ENCODE results near the gene CGB2. TPM values are rescaled to one million over a fixed set of nuclear protein-coding genes. Genes with fewer than 3 reads are reported as not detected.

CGB2 gene
- total RNA-seq, 2 experiments from 2014 or later, result not detected

- Histone ChIP-seq H3K36me3 (ENCODE audit: insufficient read depth, low read length) (peaks cover 69% of the 10 kb centered on the region), H3K27ac (ENCODE audit: low read depth, low read length, poor library complexity, severe bottlenecking) (no peak overlapping the region), H2AFZ (ENCODE audit: low read length) (no peak overlapping the region), H3K4me1 (ENCODE audit: insufficient read depth, low read length, poor library complexity, severe bottlenecking) (peaks cover 21% of the 10 kb centered on the region), H3K9me2 (ENCODE audit: insufficient read depth, low read length) (no peaks in the 10 kb centered on the region), H3K4me2 (ENCODE audit: low read length) (no peak overlapping the region), H3K79me2 (ENCODE audit: insufficient read depth, low read depth, low read length) (no peaks in the 10 kb centered on the region), H3K4me3 (ENCODE audit: low read depth, low read length, poor library complexity, severe bottlenecking) (no peak overlapping the region), H3K9me3 (ENCODE audit: low read length) (no peaks in the 10 kb centered on the region), H4K20me1 (ENCODE audit: insufficient read depth, low read length) (no peaks in the 10 kb centered on the region)
- ChIA-PET CTCF (ENCODE audit: unreplicated experiment) (no interaction called here), POLR2A (no interaction called here)
- intact Hi-C loops (cut with micrococcal nuclease; ENCODE audit: unreplicated experiment), result no loop called here
- BruUV-seq (replicated peaks), result no TSS peak
- DNase-seq (ENCODE audit: low spot score), result no peak
- TF ChIP-seq EZH2phosphoT487 (IDR thresholded peaks at IDR 0.05; ENCODE audit: borderline replicate concordance, low read depth, low read length) (no peak), CTCF (conservative IDR thresholded peaks at IDR 0.05; ENCODE audit: low read length) (no peak)
Observed at GRCh38 chr19:49014123-49014869, 17.4 kb upstream of the CGB2 start.

GRCh38 chr19:49014870-49015255 is 16.8 kb upstream of the CGB2 start:
- intact Hi-C loops (cut with micrococcal nuclease; ENCODE audit: unreplicated experiment), result no loop called here
- Histone ChIP-seq H3K4me2 (ENCODE audit: low read length) (no peak overlapping the region), H3K79me2 (ENCODE audit: insufficient read depth, low read depth, low read length) (no peaks in the 10 kb centered on the region), H3K9me2 (ENCODE audit: insufficient read depth, low read length) (no peaks in the 10 kb centered on the region), H3K4me3 (ENCODE audit: low read depth, low read length, poor library complexity, severe bottlenecking) (no peak overlapping the region), H3K4me1 (ENCODE audit: insufficient read depth, low read length, poor library complexity, severe bottlenecking) (peaks cover 26% of the 10 kb centered on the region), H2AFZ (ENCODE audit: low read length) (no peak overlapping the region), H3K27ac (ENCODE audit: low read depth, low read length, poor library complexity, severe bottlenecking) (no peak overlapping the region), H3K9me3 (ENCODE audit: low read length) (no peaks in the 10 kb centered on the region), H4K20me1 (ENCODE audit: insufficient read depth, low read length) (no peaks in the 10 kb centered on the region), H3K36me3 (ENCODE audit: insufficient read depth, low read length) (peaks cover 63% of the 10 kb centered on the region)
- ChIA-PET CTCF (ENCODE audit: unreplicated experiment) (no interaction called here), POLR2A (no interaction called here)
- no peak for DNase-seq (ENCODE audit: low spot score)
- no peak for TF ChIP-seq CTCF (conservative IDR thresholded peaks at IDR 0.05; ENCODE audit: low read length)
- no peak for TF ChIP-seq EZH2phosphoT487 (IDR thresholded peaks at IDR 0.05; ENCODE audit: borderline replicate concordance, low read depth, low read length)
- BruUV-seq (replicated peaks), result no TSS peak

- TF ChIP-seq CTCF (conservative IDR thresholded peaks at IDR 0.05; ENCODE audit: low read length) (no peak), EZH2phosphoT487 (IDR thresholded peaks at IDR 0.05; ENCODE audit: borderline replicate concordance, low read depth, low read length) (no peak)
- H3K4me3 ChIP-seq (ENCODE audit: low read depth, low read length, poor library complexity, severe bottlenecking), result no peak overlapping the region
- H3K4me1 ChIP-seq (ENCODE audit: insufficient read depth, low read length, poor library complexity, severe bottlenecking), result peaks cover 39% of the 10 kb centered on the region
- H3K27ac ChIP-seq (ENCODE audit: low read depth, low read length, poor library complexity, severe bottlenecking), result no peak overlapping the region
- POLR2A ChIA-PET, result no interaction called here
- intact Hi-C loops (cut with micrococcal nuclease; ENCODE audit: unreplicated experiment), result no loop called here
- no peak overlapping the region for H2AFZ ChIP-seq (ENCODE audit: low read length)
- H4K20me1 ChIP-seq (ENCODE audit: insufficient read depth, low read length), result no peaks in the 10 kb centered on the region
- H3K9me3 ChIP-seq (ENCODE audit: low read length), result no peaks in the 10 kb centered on the region
- H3K36me3 ChIP-seq (ENCODE audit: insufficient read depth, low read length), result peaks cover 49% of the 10 kb centered on the region
- H3K9me2 ChIP-seq (ENCODE audit: insufficient read depth, low read length), result no peaks in the 10 kb centered on the region
- DNase-seq (ENCODE audit: low spot score), result no peak
- no peak overlapping the region for H3K4me2 ChIP-seq (ENCODE audit: low read length)
- H3K79me2 ChIP-seq (ENCODE audit: insufficient read depth, low read depth, low read length), result no peaks in the 10 kb centered on the region
- CTCF ChIA-PET (ENCODE audit: unreplicated experiment), result no interaction called here
- BruUV-seq (replicated peaks), result no TSS peak
Observed at GRCh38 chr19:49016067-49016839, 15.4 kb upstream of the CGB2 start.

Measured in OCI-LY7 (cell line).